HFF-Myc (cell line): ENCODE results near the gene CACFD1.

ENCODE experiments used
- DNase-seq: peaks from one replicate; pipeline ENCODE4 v3.0.0-alpha.2; 2011; ENCODE audit warnings: low read depth; ENCODE audit errors: extremely low read depth
- H3K4me3 ChIP-seq: replicated peaks from 2 replicates; pipeline ENCODE4 v1.5.1; 2011; ENCODE audit warnings: low read depth, mild to moderate bottlenecking, control low read depth, low read length
- CTCF ChIP-seq: IDR thresholded peaks from 2 replicates; pipeline ENCODE4 v1.5.1; 2012; ENCODE audit warnings: mild to moderate bottlenecking, low read depth, low read length, control low read depth; ENCODE audit errors: missing control alignments

The CACFD1 gene

DNA sequence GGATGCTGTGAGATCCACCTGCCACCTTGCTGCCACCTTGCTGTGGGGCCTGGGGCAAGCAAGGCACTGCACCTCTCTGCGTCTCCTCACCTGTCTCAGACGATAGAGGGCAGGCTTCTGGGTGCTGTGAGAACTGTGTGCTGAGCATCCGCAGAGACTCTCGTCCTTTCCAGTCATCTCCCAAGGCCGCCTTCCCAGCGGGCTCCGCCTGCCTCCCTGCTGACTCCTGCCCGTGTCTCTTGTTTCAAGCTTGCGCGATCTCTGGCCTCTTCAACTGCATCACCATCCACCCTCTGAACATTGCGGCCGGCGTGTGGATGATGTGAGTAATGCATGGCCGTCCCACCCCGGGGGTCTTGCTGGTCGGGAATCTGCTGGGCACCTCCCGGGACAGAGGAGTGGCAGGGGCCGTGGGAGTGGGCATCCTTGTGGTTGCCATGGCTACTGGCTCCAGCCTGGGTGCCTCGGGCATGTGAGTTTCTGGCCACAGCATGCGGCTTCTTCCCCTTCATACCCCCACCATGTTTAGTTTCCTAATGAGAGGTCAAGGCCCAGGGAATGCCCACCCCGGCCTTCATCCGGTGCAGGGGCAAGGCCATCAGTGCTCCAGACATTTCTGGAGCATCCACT lies 3.6 kb downstream of the CACFD1 start:
- no peak overlapping the region for H3K4me3 ChIP-seq
- no peak for TF ChIP-seq CTCF
- DNase-seq, result no peak

DNA sequence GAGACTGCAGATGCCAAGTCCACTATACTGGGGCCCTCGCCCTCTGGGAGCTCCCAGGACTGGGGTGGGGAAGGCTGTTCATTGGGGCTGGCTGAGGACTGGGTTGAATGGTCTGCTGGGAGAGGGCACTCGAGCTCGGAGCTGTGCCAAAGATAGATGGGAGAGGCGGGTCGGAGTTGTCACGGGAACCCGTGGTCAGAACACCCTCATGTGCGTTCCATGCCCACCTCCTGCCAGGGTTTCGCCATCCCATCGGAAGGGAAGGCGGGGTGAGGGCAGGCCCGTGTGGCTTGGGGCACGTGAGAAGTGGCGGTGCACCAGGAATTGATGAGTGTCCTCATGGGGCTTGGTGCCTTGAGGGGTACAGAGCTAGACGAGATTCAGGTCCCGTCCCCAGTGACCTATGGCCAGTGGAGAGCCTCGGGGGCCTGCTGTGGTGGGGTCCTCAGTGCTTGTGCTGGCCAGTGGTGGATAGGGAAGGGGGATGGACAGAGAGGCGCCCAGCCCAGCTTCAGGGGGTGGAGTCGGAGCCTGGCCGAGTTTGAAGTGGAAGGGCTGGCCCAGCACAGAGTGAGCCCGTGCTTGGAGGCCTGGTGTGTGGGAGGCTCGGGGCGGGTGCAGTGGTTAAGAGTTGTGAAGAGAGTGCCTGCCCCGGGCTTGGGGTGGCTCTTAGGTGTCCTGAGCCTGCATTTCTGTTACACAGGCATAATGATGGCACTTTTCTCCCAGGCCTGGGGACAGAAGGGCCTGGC lies 4.3 kb downstream of the CACFD1 start:
- TF ChIP-seq CTCF, result no peak
- no peak overlapping the region for H3K4me3 ChIP-seq
- DNase-seq, result no peak

DNA sequence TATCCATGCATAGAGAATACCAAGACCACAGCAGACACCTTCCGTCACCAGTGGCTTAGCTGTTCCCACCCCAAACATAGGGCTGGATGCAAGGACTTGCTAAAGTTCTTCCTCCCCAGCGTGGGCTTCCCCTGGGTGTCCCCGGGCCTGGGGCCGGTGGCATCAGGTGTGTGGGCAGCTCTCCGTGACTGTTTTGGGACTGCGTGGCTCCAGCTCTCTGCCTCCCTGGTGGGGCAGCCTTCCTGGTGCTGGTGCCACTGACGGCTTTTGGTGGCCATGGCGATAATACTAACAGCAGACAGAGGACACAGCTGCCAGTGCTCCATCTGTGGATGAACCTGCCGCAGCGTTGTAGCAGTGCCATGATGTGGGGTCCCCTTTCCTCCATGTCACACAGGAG lies 4.9 kb downstream of the CACFD1 start:
- no peak for TF ChIP-seq CTCF
- no peak for DNase-seq
- no peak overlapping the region for H3K4me3 ChIP-seq

- H3K4me3 ChIP-seq, result no peak overlapping the region
- TF ChIP-seq CTCF, result no peak
- no peak for DNase-seq
Observed at GRCh38 chr9:133465984-133466383, 6.2 kb downstream of the CACFD1 start.

GRCh38 chr9:133467101-133467500 lies 7.3 kb downstream of the CACFD1 start:
- no peak overlapping the region for H3K4me3 ChIP-seq
- no peak for TF ChIP-seq CTCF
- DNase-seq, result no peak

- no peak overlapping the region for H3K4me3 ChIP-seq
- TF ChIP-seq CTCF, result no peak
- no peak for DNase-seq
Observed at GRCh38 chr9:133468374-133468773, 8.6 kb downstream of the CACFD1 start.
